SK-N-SH treated with all-trans-retinoic acid at 6 μM for 48 hours (cell line): ENCODE results near the gene FZR1.

Source experiments
- ATAC-seq: fragments of 200-7000 bp; cut with Tn5 transposase; 3 replicates; pipeline ENCODE4 v1.9.1; 2020; ENCODE audit warnings: mild to moderate bottlenecking, moderate library complexity
- ARNTL ChIP-seq: fragments of 450-650 bp; formaldehyde crosslinking; IDR thresholded peaks from 2 replicates; pipeline ENCODE4 v1.5.0; 2020; ENCODE audit warnings: low read depth, mild to moderate bottlenecking, moderate library complexity, borderline replicate concordance
- BACH2 ChIP-seq: fragments of 250-450 bp; sonication (Bioruptor Pico); IDR thresholded peaks from 2 replicates; pipeline ENCODE4 v1.9.0; 2021; ENCODE audit warnings: mild to moderate bottlenecking, borderline replicate concordance
- CSRNP3 ChIP-seq: fragments of 250-450 bp; sonication (Bioruptor Pico); IDR thresholded peaks from 2 replicates; pipeline ENCODE4 v1.5.1; 2021; ENCODE audit warnings: mild to moderate bottlenecking, moderate library complexity
- ESRRG ChIP-seq: fragments of 250-450 bp; sonication (Bioruptor Pico); IDR thresholded peaks from 2 replicates; pipeline ENCODE4 v1.6.1; 2021; ENCODE audit warnings: mild to moderate bottlenecking
- GLIS3 ChIP-seq: fragments of 250-450 bp; sonication (Bioruptor Pico); IDR thresholded peaks from 2 replicates; pipeline ENCODE4 v1.5.0; 2020; ENCODE audit warnings: mild to moderate bottlenecking, moderate library complexity
- OSR1 ChIP-seq: fragments of 250-450 bp; sonication (Bioruptor Pico); IDR thresholded peaks from 2 replicates; pipeline ENCODE4 v1.8.0; 2022; ENCODE audit warnings: moderate library complexity, mild to moderate bottlenecking, inconsistent platforms
- POU6F1 ChIP-seq: fragments of 250-450 bp; sonication (Bioruptor Pico); IDR thresholded peaks from 2 replicates; pipeline ENCODE4 v1.8.0; 2021; ENCODE audit warnings: low read depth, mild to moderate bottlenecking, moderate library complexity, borderline replicate concordance
- PPARA ChIP-seq: fragments of 250-450 bp; sonication (Bioruptor Pico); IDR thresholded peaks from 2 replicates; pipeline ENCODE4 v1.5.0; 2020; ENCODE audit warnings: mild to moderate bottlenecking, borderline replicate concordance
- RARB ChIP-seq: fragments of 250-450 bp; sonication (Bioruptor Pico); IDR thresholded peaks from 2 replicates; pipeline ENCODE4 v1.8.0; 2021; ENCODE audit warnings: mild to moderate bottlenecking, moderate library complexity
- SNAI2 ChIP-seq: fragments of 250-450 bp; sonication (Bioruptor Pico); IDR thresholded peaks from 2 replicates; pipeline ENCODE4 v1.5.0; 2020; ENCODE audit warnings: mild to moderate bottlenecking, moderate library complexity
- TOX ChIP-seq: fragments of 250-450 bp; sonication (Bioruptor Pico); IDR thresholded peaks from 2 replicates; pipeline ENCODE4 v1.8.0; 2021; ENCODE audit warnings: mild to moderate bottlenecking, moderate library complexity, borderline replicate concordance
- ZC3H10 ChIP-seq: fragments of 250-450 bp; sonication (Bioruptor Pico); IDR thresholded peaks from 2 replicates; pipeline ENCODE4 v1.5.1; 2021; ENCODE audit warnings: mild to moderate bottlenecking, moderate library complexity
- ZFP3 ChIP-seq: fragments of 250-450 bp; sonication (Bioruptor Pico); IDR thresholded peaks from 2 replicates; pipeline ENCODE4 v1.5.0; 2020; ENCODE audit warnings: mild to moderate bottlenecking, moderate library complexity
- ZFP30 ChIP-seq: fragments of 450-650 bp; formaldehyde crosslinking; IDR thresholded peaks from 2 replicates; pipeline ENCODE4 v1.5.0; 2022; ENCODE audit warnings: mild to moderate bottlenecking, moderate library complexity
- ZNF565 ChIP-seq: fragments of 450-650 bp; formaldehyde crosslinking; conservative IDR thresholded peaks from 2 replicates; pipeline ENCODE4 v1.5.0; 2020; ENCODE audit warnings: low read depth, mild to moderate bottlenecking, moderate library complexity
- ZNF8 ChIP-seq: fragments of 450-650 bp; formaldehyde crosslinking; IDR thresholded peaks from 2 replicates; pipeline ENCODE4 v1.5.0; 2020; ENCODE audit warnings: mild to moderate bottlenecking, moderate library complexity
- TF ChIP-seq, protein P1 (sequence below): fragments of 250-450 bp; sonication (Bioruptor Pico); IDR thresholded peaks from 2 replicates; pipeline ENCODE4 v1.5.1; 2020; ENCODE audit warnings: low read depth, mild to moderate bottlenecking, moderate library complexity
- TF ChIP-seq, protein P2 (sequence below): fragments of 250-450 bp; sonication (Bioruptor Pico); IDR thresholded peaks from 2 replicates; pipeline ENCODE4 v1.5.0; 2020; ENCODE audit warnings: mild to moderate bottlenecking, moderate library complexity
- TF ChIP-seq, protein P3 (sequence below): fragments of 250-450 bp; sonication (Bioruptor Pico); IDR thresholded peaks from 2 replicates; pipeline ENCODE4 v1.8.0; 2020; ENCODE audit warnings: mild to moderate bottlenecking, moderate library complexity, borderline replicate concordance

FZR1 gene

DNA sequence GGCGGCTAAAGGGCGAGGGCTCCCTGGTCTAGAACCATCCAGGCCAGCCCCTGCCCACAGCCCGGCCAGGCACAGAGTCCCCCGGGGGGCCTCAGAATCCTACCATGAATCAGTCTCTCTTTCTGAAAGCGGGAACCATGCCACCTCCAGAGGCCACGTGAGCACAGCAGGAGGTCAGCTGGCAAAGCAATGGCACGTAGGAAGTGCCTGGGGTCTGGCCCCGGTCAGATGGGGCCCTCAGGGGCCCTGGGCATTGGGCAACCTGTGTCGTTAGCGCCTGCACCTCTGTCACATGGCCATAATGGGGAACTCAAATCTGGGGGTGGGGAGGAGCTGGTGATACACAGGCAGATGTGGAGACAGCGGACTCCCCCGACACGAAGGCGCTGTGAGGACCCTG, 42.5 kb downstream of the FZR1 start:
- TF ChIP-seq ZFP3: no peak
- TF ChIP-seq TOX (CRISPR knock-in tag): no peak
- no peak for TF ChIP-seq BACH2 (CRISPR knock-in tag)
- no peak for TF ChIP-seq OSR1 (CRISPR knock-in tag)
- TF ChIP-seq CSRNP3: no peak
- TF ChIP-seq GLIS3 (CRISPR knock-in tag): no peak
- TF ChIP-seq, all 23 proteins: peak for 0

DNA sequence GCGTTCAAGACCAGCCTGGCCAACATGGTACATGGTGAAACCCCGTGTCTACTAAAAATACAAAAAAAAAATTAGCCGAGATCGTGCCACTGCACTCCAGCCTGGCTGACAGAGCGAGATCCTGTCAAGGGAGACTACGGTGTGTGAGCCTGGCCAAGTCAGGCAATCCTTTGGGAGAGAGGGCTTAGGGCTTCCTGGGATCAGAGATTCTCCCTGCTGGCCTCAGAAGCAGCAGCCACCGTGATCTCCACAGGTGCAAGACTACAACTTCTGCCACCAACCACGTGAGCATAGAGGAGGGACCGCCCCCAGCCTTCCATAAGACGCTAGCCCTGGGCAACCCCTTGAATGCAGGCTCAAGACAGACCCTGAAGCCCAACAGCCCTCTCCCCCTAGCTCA, 43.7 kb downstream of the FZR1 start:
- TF ChIP-seq SNAI2 (CRISPR knock-in tag): no peak
- no peak for TF ChIP-seq POU6F1 (CRISPR knock-in tag)
- TF ChIP-seq, protein P1, sequence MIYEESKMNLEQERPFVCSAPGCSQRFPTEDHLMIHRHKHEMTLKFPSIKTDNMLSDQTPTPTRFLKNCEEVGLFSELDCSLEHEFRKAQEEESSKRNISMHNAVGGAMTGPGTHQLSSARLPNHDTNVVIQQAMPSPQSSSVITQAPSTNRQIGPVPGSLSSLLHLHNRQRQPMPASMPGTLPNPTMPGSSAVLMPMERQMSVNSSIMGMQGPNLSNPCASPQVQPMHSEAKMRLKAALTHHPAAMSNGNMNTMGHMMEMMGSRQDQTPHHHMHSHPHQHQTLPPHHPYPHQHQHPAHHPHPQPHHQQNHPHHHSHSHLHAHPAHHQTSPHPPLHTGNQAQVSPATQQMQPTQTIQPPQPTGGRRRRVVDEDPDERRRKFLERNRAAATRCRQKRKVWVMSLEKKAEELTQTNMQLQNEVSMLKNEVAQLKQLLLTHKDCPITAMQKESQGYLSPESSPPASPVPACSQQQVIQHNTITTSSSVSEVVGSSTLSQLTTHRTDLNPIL (CRISPR knock-in tag): no peak
- TF ChIP-seq, protein P2, sequence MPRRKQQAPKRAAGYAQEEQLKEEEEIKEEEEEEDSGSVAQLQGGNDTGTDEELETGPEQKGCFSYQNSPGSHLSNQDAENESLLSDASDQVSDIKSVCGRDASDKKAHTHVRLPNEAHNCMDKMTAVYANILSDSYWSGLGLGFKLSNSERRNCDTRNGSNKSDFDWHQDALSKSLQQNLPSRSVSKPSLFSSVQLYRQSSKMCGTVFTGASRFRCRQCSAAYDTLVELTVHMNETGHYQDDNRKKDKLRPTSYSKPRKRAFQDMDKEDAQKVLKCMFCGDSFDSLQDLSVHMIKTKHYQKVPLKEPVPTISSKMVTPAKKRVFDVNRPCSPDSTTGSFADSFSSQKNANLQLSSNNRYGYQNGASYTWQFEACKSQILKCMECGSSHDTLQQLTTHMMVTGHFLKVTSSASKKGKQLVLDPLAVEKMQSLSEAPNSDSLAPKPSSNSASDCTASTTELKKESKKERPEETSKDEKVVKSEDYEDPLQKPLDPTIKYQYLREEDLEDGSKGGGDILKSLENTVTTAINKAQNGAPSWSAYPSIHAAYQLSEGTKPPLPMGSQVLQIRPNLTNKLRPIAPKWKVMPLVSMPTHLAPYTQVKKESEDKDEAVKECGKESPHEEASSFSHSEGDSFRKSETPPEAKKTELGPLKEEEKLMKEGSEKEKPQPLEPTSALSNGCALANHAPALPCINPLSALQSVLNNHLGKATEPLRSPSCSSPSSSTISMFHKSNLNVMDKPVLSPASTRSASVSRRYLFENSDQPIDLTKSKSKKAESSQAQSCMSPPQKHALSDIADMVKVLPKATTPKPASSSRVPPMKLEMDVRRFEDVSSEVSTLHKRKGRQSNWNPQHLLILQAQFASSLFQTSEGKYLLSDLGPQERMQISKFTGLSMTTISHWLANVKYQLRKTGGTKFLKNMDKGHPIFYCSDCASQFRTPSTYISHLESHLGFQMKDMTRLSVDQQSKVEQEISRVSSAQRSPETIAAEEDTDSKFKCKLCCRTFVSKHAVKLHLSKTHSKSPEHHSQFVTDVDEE: no peak
- no peak for TF ChIP-seq ARNTL
- TF ChIP-seq ZNF565 (CRISPR knock-in tag): no peak
- TF ChIP-seq, protein P3, sequence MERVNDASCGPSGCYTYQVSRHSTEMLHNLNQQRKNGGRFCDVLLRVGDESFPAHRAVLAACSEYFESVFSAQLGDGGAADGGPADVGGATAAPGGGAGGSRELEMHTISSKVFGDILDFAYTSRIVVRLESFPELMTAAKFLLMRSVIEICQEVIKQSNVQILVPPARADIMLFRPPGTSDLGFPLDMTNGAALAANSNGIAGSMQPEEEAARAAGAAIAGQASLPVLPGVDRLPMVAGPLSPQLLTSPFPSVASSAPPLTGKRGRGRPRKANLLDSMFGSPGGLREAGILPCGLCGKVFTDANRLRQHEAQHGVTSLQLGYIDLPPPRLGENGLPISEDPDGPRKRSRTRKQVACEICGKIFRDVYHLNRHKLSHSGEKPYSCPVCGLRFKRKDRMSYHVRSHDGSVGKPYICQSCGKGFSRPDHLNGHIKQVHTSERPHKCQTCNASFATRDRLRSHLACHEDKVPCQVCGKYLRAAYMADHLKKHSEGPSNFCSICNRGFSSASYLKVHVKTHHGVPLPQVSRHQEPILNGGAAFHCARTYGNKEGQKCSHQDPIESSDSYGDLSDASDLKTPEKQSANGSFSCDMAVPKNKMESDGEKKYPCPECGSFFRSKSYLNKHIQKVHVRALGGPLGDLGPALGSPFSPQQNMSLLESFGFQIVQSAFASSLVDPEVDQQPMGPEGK (CRISPR knock-in tag): no peak
- no peak for TF ChIP-seq ZFP30 (CRISPR knock-in tag)
- TF ChIP-seq PPARA (CRISPR knock-in tag): no peak
- ATAC-seq: no peak

More for the DNA sequence above, 42.5 kb downstream of the FZR1 start:
- no peak for ATAC-seq

DNA sequence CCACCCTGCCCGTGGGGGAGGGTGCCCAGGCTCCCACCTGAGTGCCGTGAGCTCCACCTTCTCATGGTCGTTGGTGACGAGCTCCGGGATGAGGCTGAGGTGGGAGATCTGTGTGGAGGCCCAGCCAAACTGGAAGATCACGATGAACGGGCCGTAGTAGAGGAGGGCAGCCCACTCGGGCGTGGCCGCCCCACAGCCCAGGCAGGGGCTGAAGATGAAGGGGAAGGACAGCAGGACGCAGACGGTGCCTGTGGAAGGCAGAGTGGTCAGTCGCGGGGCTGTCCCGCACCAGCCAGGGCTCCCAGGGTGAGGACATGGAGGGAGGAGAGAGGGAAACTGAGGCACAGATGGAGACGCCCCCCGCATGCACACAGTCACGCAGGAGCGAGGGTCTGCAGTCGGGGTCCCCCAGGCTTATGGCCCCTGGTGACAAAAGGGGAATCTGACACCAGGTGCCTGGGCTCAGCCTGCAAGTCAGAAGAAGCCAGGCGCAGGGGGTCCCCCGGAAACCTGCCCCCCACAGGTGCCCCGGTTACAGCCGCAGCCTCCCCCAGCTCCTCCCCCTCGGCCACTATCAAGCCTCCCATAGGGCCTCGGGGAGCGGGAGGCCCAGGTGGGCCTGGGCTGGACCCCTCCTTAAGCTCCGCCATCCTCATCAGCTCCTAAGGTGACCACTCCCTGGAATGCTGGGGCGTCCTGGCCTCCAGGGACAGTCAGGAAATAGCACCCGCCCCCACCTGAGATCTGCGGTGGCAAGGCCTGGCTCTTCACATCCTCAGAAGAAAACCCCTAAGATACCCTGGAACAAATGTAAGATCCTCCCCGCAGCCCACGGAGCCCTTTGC, 45.1 kb downstream of the FZR1 start:
- ATAC-seq: no peak
- TF ChIP-seq, protein P1 (CRISPR knock-in tag): no peak
- TF ChIP-seq ZNF8: no peak
- no peak for TF ChIP-seq ESRRG (CRISPR knock-in tag)
- TF ChIP-seq CSRNP3: no peak
- no peak for TF ChIP-seq RARB (CRISPR knock-in tag)
- no peak for TF ChIP-seq TOX (CRISPR knock-in tag)
- TF ChIP-seq ZC3H10: no peak
- no peak for TF ChIP-seq OSR1 (CRISPR knock-in tag)
- no peak for TF ChIP-seq ZNF565 (CRISPR knock-in tag)
- TF ChIP-seq ARNTL: no peak
